SU-DHL-6 (cell line): Measurements from ENCODE around the gene NID1.

ENCODE experiments used
- H2AFZ ChIP-seq: fragments of 200-600 bp; sonication (generic); 2 replicates; pipeline ENCODE4 v1.6.1; 2014; ENCODE audit warnings: low read depth, mild to moderate bottlenecking, moderate library complexity, mixed read lengths, antibody characterized with exemption, low read length; ENCODE audit not compliant: severe bottlenecking
- H3F3A ChIP-seq: fragments of 200-600 bp; shearing (Covaris generic); 2 replicates; pipeline ENCODE4 v1.6.0; 2016; ENCODE audit warnings: antibody characterized with exemption, mild to moderate bottlenecking; ENCODE audit not compliant: insufficient read depth
- H3K27ac ChIP-seq: fragments of 200-600 bp; sonication (generic); 2 replicates; pipeline ENCODE4 v1.5.1; 2016; ENCODE audit warnings: low read depth, mild to moderate bottlenecking, low read length, moderate library complexity, mixed read lengths
- H3K27me3 ChIP-seq: fragments of 200-600 bp; sonication (generic), shearing (Covaris generic); 2 replicates; pipeline ENCODE4 v1.6.0; 2014; ENCODE audit warnings: mild to moderate bottlenecking, low read length
- H3K36me3 ChIP-seq: fragments of 200-600 bp; sonication (generic); 2 replicates; pipeline ENCODE4 v1.6.1; 2014; ENCODE audit warnings: mild to moderate bottlenecking, low read length, mixed read lengths
- H3K4me2 ChIP-seq: fragments of 300-600, 200-600 bp; shearing (Covaris generic), sonication (generic); 2 replicates; pipeline ENCODE4 v1.6.0; 2014; ENCODE audit warnings: low read length, low read depth, mild to moderate bottlenecking; ENCODE audit not compliant: poor library complexity, severe bottlenecking
- H3K4me3 ChIP-seq: fragments of 200-600 bp; sonication (generic); 2 replicates; pipeline ENCODE4 v1.5.1; 2014; ENCODE audit warnings: antibody characterized with exemption, low read length, mild to moderate bottlenecking, mixed read lengths; ENCODE audit not compliant: insufficient read depth, poor library complexity, severe bottlenecking
- H3K79me2 ChIP-seq: fragments of 200-600 bp; sonication (generic); 2 replicates; pipeline ENCODE4 v1.6.1; 2014; ENCODE audit warnings: mild to moderate bottlenecking, low read length, moderate library complexity; ENCODE audit not compliant: insufficient read depth
- H3K9ac ChIP-seq: fragments of 200-600 bp; sonication (generic); 2 replicates; pipeline ENCODE4 v1.7.0; 2014; ENCODE audit warnings: mild to moderate bottlenecking, low read length
- H3K9me2 ChIP-seq: fragments of 200-600 bp; sonication (generic); replicated peaks from 2 replicates; pipeline ENCODE4 v1.6.1; 2014; ENCODE audit warnings: low read length; ENCODE audit not compliant: insufficient read depth
- H3K9me3 ChIP-seq: fragments of 200-600 bp; sonication (generic); 2 replicates; pipeline ENCODE4 v1.6.1; 2014; ENCODE audit warnings: low read length, mixed read lengths; ENCODE audit not compliant: insufficient read depth
- H4K20me1 ChIP-seq: fragments of 200-600 bp; sonication (generic); 2 replicates; pipeline ENCODE4 v1.6.1; 2014; ENCODE audit warnings: low read depth, mild to moderate bottlenecking, antibody characterized with exemption, low read length, moderate library complexity, mixed read lengths
- EZH2phosphoT487 ChIP-seq: fragments of 200-600 bp; sonication (generic), shearing (Covaris generic); conservative IDR thresholded peaks from 2 replicates; pipeline ENCODE4 v1.6.1; 2018; ENCODE audit warnings: mild to moderate bottlenecking, antibody characterized with exemption, low read length, moderate library complexity, mixed read lengths
- TF ChIP-seq, protein P1 (sequence below): fragments of 200-600 bp; sonication (generic); IDR thresholded peaks from one replicate; pipeline ENCODE4 v1.5.1; 2017; ENCODE audit warnings: antibody characterized with exemption, mild to moderate bottlenecking, low read length, moderate library complexity; ENCODE audit not compliant: insufficient read depth, poor library complexity, severe bottlenecking

NID1 gene

DNA sequence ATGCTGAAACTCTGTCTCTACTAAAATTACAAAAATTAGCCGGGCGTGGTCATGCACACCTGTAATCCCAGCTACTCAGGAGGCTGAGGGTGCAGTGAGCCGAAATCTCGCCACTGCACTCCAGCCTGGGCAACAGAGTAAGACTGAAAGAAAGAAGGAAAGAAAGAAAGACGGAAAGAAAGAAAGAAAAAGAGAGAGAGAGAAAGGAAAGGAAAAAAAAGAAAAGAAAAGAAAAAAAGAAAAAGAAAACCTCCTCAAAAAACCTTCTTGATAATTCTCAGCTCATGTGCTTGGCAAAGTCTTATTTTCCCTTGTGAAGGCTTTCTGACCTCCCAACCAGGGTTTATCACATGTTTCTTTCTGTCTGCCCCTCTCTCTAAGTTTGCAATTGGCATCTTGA, 7.3 kb downstream of the NID1 start:
- no peaks in the 10 kb centered on the region for H3K27me3 ChIP-seq
- no peak overlapping the region for H3K27ac ChIP-seq
- H3K4me2 ChIP-seq = no peak overlapping the region
- TF ChIP-seq EZH2phosphoT487 = no peak
- TF ChIP-seq, protein P1, sequence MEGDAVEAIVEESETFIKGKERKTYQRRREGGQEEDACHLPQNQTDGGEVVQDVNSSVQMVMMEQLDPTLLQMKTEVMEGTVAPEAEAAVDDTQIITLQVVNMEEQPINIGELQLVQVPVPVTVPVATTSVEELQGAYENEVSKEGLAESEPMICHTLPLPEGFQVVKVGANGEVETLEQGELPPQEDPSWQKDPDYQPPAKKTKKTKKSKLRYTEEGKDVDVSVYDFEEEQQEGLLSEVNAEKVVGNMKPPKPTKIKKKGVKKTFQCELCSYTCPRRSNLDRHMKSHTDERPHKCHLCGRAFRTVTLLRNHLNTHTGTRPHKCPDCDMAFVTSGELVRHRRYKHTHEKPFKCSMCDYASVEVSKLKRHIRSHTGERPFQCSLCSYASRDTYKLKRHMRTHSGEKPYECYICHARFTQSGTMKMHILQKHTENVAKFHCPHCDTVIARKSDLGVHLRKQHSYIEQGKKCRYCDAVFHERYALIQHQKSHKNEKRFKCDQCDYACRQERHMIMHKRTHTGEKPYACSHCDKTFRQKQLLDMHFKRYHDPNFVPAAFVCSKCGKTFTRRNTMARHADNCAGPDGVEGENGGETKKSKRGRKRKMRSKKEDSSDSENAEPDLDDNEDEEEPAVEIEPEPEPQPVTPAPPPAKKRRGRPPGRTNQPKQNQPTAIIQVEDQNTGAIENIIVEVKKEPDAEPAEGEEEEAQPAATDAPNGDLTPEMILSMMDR = no peak
- no peaks in the 10 kb centered on the region for H3K9me3 ChIP-seq
- no peak overlapping the region for H3K4me3 ChIP-seq
- no peaks in the 10 kb centered on the region for H3K9me2 ChIP-seq
- no peak overlapping the region for H2AFZ ChIP-seq
- no peak overlapping the region for H3K9ac ChIP-seq
- H3F3A ChIP-seq = no peaks in the 10 kb centered on the region
- no peaks in the 10 kb centered on the region for H3K79me2 ChIP-seq
- no peaks in the 10 kb centered on the region for H3K36me3 ChIP-seq
- H4K20me1 ChIP-seq = no peaks in the 10 kb centered on the region

DNA sequence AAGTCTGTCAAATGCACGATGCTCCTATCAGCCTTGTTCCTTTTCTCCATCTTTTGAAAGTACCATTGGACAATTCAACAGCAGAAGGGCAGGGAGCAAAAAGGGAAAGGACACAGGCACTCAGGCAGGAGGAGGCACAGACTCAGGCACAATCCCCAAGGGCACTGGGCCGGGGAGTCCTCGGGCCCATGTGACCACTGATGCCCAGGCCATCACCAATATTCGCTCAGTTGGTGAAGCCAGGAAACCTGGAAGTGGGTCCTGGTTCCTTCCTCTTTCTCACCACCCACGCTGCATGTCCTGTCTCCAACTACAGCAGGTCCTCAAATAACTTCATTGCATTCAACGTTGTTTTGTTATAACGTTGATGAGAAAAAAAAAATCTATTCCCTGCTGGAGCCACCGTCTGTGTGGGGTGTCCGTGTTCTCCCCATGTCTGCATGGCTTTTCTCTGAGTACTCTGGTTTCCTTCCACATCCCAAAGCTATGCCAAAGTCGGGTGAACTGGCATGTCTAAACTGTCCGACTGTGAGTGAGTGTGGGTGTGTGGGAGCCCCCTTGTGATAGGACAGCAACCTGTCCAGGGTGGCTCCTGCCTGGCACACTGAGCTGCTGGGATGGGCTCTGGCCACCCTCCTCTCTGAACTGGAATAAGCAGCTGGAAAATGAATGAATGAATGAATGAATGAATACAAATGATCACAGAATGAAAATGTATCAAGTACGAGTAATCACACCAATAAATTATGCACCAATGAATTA, 12.5 kb downstream of the NID1 start:
- Histone ChIP-seq H3K4me3 (no peak overlapping the region), H3K79me2 (no peaks in the 10 kb centered on the region), H3F3A (no peaks in the 10 kb centered on the region), H4K20me1 (no peaks in the 10 kb centered on the region), H3K9me2 (no peaks in the 10 kb centered on the region), H2AFZ (no peak overlapping the region), H3K36me3 (no peaks in the 10 kb centered on the region), H3K27me3 (no peaks in the 10 kb centered on the region), H3K27ac (no peak overlapping the region), H3K9ac (no peak overlapping the region), H3K9me3 (no peaks in the 10 kb centered on the region), H3K4me2 (no peak overlapping the region)
- TF ChIP-seq, protein P1 = no peak
- TF ChIP-seq EZH2phosphoT487 = no peak

DNA sequence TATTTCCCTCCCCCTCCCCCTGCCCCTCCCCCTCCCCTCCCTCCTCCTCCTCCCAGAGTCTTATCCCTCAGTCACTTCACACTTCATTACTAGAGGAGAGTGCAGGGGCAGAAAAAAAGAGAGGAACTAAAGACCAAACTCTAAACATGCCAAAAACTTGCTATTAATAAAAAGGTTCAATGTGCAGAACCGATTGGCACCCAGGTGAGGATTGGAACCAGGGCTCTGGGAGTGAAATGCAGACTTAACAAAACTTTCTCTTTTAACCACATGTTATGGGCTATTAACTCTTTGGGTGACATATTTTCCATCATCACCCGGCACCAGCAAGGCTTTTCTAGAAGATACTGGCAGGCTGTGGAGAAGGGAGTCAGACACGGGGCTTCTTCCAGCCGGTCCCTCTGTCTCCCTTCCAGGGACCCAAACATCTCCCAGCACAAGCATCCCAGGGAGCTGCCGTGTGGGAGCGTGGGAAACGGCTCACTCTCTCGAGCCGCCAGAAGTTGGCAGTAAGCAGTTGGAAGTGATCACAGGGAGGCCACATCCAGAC, 13.6 kb downstream of the NID1 start:
- H3K36me3 ChIP-seq = no peaks in the 10 kb centered on the region
- no peaks in the 10 kb centered on the region for H4K20me1 ChIP-seq
- TF ChIP-seq, protein P1 = no peak
- no peak for TF ChIP-seq EZH2phosphoT487
- H3K4me2 ChIP-seq = no peak overlapping the region
- H3K4me3 ChIP-seq = no peak overlapping the region
- no peaks in the 10 kb centered on the region for H3K9me2 ChIP-seq
- H3F3A ChIP-seq = no peaks in the 10 kb centered on the region
- no peaks in the 10 kb centered on the region for H3K27me3 ChIP-seq
- H3K79me2 ChIP-seq = no peaks in the 10 kb centered on the region
- no peak overlapping the region for H2AFZ ChIP-seq
- H3K27ac ChIP-seq = no peak overlapping the region
- no peak overlapping the region for H3K9ac ChIP-seq
- no peaks in the 10 kb centered on the region for H3K9me3 ChIP-seq
